Gastroesophageal sphincter (tissue), 4 donors: ENCODE data around the gene AUTS2. TPM values are rescaled to one million over a fixed set of nuclear protein-coding genes. Genes with fewer than 3 reads are reported as not detected.

Experiments used
- ATAC-seq: fragments of 150-250 bp; one replicate; pipeline ENCODE4 v1.9.1; 2016; ENCODE audit warnings: mild to moderate bottlenecking, moderate library complexity
- H3K27ac ChIP-seq, 4 donors: fragments of 200-600 bp; sonication (generic) in 3 of 4; 1 replicate in 3 of 4; 2 replicates in 1 of 4; pipeline ENCODE4 v1.5.1; 2016 to 2019
- H3K27me3 ChIP-seq: fragments of 200-600 bp; sonication (generic); one replicate; pipeline ENCODE4 v1.5.1; 2019
- H3K36me3 ChIP-seq, 2 donors: fragments of 200-600 bp; sonication (generic); one replicate each; pipeline ENCODE4 v1.5.1; 2019; ENCODE audit warnings: control low read depth in 1 of 2
- H3K4me1 ChIP-seq, 3 donors: fragments of 200-600 bp; sonication (generic); 1 replicate in 2 of 3; 2 replicates in 1 of 3; pipeline ENCODE4 v1.5.1; 2016 to 2019; ENCODE audit warnings: control low read depth in 2 of 3
- H3K4me3 ChIP-seq, 2 donors: fragments of 200-600 bp; sonication (generic); one replicate each; pipeline ENCODE4 v1.5.1; 2019; ENCODE audit warnings: mild to moderate bottlenecking in 1 of 2, moderate library complexity in 1 of 2
- H3K9me3 ChIP-seq, 3 donors: fragments of 200-600 bp; sonication (generic); one replicate each; pipeline ENCODE4 v1.5.1; 2017 to 2019; ENCODE audit warnings: control low read depth in 2 of 3
- EP300 ChIP-seq: sonication (generic); formaldehyde crosslinking; IDR thresholded peaks from one replicate; pipeline ENCODE4 v1.6.1; 2017; ENCODE audit warnings: antibody characterized with exemption, mild to moderate bottlenecking
- POLR2A ChIP-seq, 2 donors: fragments of 450-650 bp; IDR thresholded peaks; one replicate each; pipeline ENCODE4 v1.6.1; 2017; ENCODE audit warnings: antibody characterized with exemption in 2 of 2, mild to moderate bottlenecking in 2 of 2, moderate library complexity in 1 of 2
- POLR2AphosphoS5 ChIP-seq: sonication (generic); formaldehyde crosslinking; IDR thresholded peaks from one replicate; pipeline ENCODE4 v1.6.1; 2017; ENCODE audit warnings: antibody characterized with exemption
- WGBS, 2 donors: methylation state at CpG; one replicate each; pipeline ENCODE4 v1.1.5; 2018; ENCODE audit warnings: low coverage in 1 of 2; 5-methylcytosine and 5-hydroxymethylcytosine counted together
- total RNA-seq, 4 donors: library from RNA; depleted of rRNA; stranded (reverse); fragments of >200 nt; gene quantifications; one replicate each; pipeline ENCODE4 v1.1.0, GENCODE V29; 2016
- TF ChIP-seq, protein P1 (sequence below), 4 experiments: fragments of 200-600 bp in 2 of 4; fragments of 450-650 bp in 2 of 4; sonication (generic) in 1 of 4; IDR thresholded peaks; one replicate each; pipeline ENCODE4 v1.5.1; 2017 to 2019; ENCODE audit warnings: antibody characterized with exemption in 4 of 4, mild to moderate bottlenecking in 2 of 4, moderate library complexity in 2 of 4

AUTS2 gene
- total RNA-seq, 4 donors from 2014 or later = 12.2 to 48.7 (median 44.1) TPM

GRCh38 chr7:70459546-70459945 lies 861.3 kb downstream of the AUTS2 start:
- peaks cover 0 to 10% (median 0%) of the 10 kb centered on the region in 3 donors for H3K4me1 ChIP-seq
- H3K27ac ChIP-seq = no peak overlapping the region
- H3K9me3 ChIP-seq = no peaks in the 10 kb centered on the region
- no CpG with 5 or more reads among the region's 1 CpG for WGBS, 2 donors
- no peak for ATAC-seq
- no peaks in the 10 kb centered on the region for H3K27me3 ChIP-seq
- no peaks in the 10 kb centered on the region for H3K36me3 ChIP-seq
- TF ChIP-seq POLR2A (IDR thresholded peaks at IDR 0.05) = no peak
- TF ChIP-seq, protein P1, sequence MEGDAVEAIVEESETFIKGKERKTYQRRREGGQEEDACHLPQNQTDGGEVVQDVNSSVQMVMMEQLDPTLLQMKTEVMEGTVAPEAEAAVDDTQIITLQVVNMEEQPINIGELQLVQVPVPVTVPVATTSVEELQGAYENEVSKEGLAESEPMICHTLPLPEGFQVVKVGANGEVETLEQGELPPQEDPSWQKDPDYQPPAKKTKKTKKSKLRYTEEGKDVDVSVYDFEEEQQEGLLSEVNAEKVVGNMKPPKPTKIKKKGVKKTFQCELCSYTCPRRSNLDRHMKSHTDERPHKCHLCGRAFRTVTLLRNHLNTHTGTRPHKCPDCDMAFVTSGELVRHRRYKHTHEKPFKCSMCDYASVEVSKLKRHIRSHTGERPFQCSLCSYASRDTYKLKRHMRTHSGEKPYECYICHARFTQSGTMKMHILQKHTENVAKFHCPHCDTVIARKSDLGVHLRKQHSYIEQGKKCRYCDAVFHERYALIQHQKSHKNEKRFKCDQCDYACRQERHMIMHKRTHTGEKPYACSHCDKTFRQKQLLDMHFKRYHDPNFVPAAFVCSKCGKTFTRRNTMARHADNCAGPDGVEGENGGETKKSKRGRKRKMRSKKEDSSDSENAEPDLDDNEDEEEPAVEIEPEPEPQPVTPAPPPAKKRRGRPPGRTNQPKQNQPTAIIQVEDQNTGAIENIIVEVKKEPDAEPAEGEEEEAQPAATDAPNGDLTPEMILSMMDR (IDR thresholded peaks at IDR 0.05) = no peak
- H3K4me3 ChIP-seq = no peak overlapping the region

DNA sequence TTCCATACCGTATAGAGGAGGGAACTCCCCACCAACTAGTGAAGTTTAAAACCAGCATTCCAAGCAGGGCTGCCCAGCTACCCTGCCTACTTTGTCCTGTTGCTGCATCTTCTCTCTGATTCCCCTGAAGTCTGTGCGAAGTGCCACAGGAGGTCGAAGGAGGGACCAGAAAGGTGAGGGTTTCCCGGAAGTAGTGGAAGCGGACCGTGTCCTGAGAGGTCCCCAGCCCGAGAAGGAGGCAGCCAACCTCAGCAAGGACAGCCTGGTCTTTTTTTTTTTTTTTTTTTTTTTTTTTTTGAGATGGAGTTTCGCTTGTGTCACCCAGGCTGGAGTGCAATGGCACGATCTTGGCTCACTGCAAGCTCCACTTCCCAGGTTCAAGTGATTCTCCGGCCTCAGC lies 861.8 kb downstream of the AUTS2 start:
- H3K27ac ChIP-seq = no peak overlapping the region
- no peaks in the 10 kb centered on the region for H3K27me3 ChIP-seq
- H3K4me1 ChIP-seq = peaks cover 0 to 10% (median 0%) of the 10 kb centered on the region in 3 donors
- 20 to 100% methylated on average over 1 to 5 of the region's 10 CpGs for WGBS, 2 donors
- H3K4me3 ChIP-seq = no peak overlapping the region
- TF ChIP-seq POLR2AphosphoS5 (no peak), EP300 (no peak), POLR2A (IDR thresholded peaks at IDR 0.05) (no peak)
- TF ChIP-seq, protein P1 (IDR thresholded peaks at IDR 0.05) = no peak
- H3K9me3 ChIP-seq = no peaks in the 10 kb centered on the region
- ATAC-seq = no peak
- no peaks in the 10 kb centered on the region for H3K36me3 ChIP-seq

- Histone ChIP-seq H3K27ac (no peak overlapping the region), H3K9me3 (no peaks in the 10 kb centered on the region), H3K36me3 (no peaks in the 10 kb centered on the region), H3K4me3 (no peak overlapping the region), H3K27me3 (no peaks in the 10 kb centered on the region), H3K4me1 (peaks cover 0 to 10% (median 0%) of the 10 kb centered on the region in 3 donors)
- ATAC-seq = no peak
- TF ChIP-seq, protein P1 (IDR thresholded peaks at IDR 0.05) = no peak
- TF ChIP-seq POLR2AphosphoS5 (no peak), POLR2A (IDR thresholded peaks at IDR 0.05) (no peak), EP300 (no peak)
- WGBS, 2 donors = 90 to 100% methylated on average over 3 to 4 of the region's 6 CpGs
These were observed 862.3 kb downstream of the AUTS2 start for GRCh38 chr7:70460562-70460961.

GRCh38 chr7:70463352-70463938 lies 865.2 kb downstream of the AUTS2 start:
- H3K27ac ChIP-seq = no peak overlapping the region
- no peaks in the 10 kb centered on the region for H3K36me3 ChIP-seq
- no peaks in the 10 kb centered on the region for H3K4me1 ChIP-seq
- no peak overlapping the region for H3K4me3 ChIP-seq
- no peak for ATAC-seq
- no peaks in the 10 kb centered on the region for H3K27me3 ChIP-seq
- WGBS, 2 donors = 91 to 96% methylated on average over 5 of the region's 5 CpGs
- no peaks in the 10 kb centered on the region for H3K9me3 ChIP-seq
- TF ChIP-seq EP300 (no peak), POLR2AphosphoS5 (no peak), POLR2A (IDR thresholded peaks at IDR 0.05) (no peak)
- TF ChIP-seq, protein P1 (IDR thresholded peaks at IDR 0.05) = no peak

DNA sequence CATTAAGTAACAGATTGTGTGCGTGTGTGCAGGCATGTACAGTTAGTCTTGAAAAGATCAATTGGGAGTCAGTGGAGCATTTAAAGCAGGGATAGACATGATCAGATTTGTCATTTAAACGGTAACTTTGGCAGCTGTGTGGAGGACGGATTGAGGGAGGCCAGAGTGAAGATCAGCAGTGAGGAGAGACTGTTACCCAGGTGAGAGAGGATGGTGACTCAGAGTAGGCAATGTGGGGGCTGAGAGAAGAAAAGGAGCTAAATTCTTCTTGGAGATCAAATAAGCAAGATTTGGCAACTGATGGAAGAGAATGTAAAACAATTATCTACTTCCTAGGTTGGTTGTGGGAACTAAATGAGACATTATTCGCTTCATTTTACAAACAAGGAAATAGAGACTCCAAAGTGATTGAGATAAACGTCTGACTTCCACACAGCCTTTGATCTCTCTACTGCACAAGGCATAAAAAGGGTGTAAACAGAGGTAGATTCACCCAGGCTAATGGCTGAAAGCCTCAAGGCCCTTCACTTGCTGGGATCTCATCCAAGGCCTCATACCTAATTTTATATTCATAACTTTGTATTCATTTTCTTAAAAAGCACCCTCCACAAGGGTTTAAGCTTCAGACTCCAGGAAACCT lies 868.6 kb downstream of the AUTS2 start:
- TF ChIP-seq, protein P1 (IDR thresholded peaks at IDR 0.05) = no peak
- no peak for TF ChIP-seq EP300
- TF ChIP-seq POLR2AphosphoS5 = no peak
- TF ChIP-seq POLR2A (IDR thresholded peaks at IDR 0.05) = no peak
- 73 to 79% methylated on average over 5 of the region's 5 CpGs for WGBS, 2 donors
- no peaks in the 10 kb centered on the region for H3K36me3 ChIP-seq
- H3K9me3 ChIP-seq = no peaks in the 10 kb centered on the region
- H3K27ac ChIP-seq = no peak overlapping the region
- ATAC-seq = no peak
- H3K27me3 ChIP-seq = no peaks in the 10 kb centered on the region
- H3K4me3 ChIP-seq = no peak overlapping the region
- no peaks in the 10 kb centered on the region for H3K4me1 ChIP-seq
